Stimulated activated CD8-positive, alpha-beta memory T cell treated with anti-CD3 and anti-CD28 coated beads, Interleukin-7, amount 100 ng/mL, for 48 hours (primary cell): ENCODE measurements around the gene LAPTM4A.
"Not testable (repeated sequence)": the region's sequence is repeated elsewhere in the genome, so short reads cannot be mapped to it uniquely, and the experiment has no call there.

Source experiments
- DNase-seq, 2 donors: peaks; one replicate each; pipeline ENCODE4 v3.0.0-alpha.2; 2020; ENCODE audit warnings: low read depth in 1 of 2; ENCODE audit errors: extremely low read depth in 1 of 2

The LAPTM4A gene

GRCh38 chr2:20051532-20052228 lies at the start of gene LAPTM4A:
Gene LAPTM4A, minus strand, starts transcription at chr2:20051628. Its CDS starts 108 bp downstream, at chr2:20051520.
- peak; percentile 89 to 97 for DNase-seq

- DNase-seq, result no peak
Observed at GRCh38 chr2:20100711-20101110, 49.3 kb upstream of the LAPTM4A start.

GRCh38 chr2:20099780-20100179 lies 48.4 kb upstream of the LAPTM4A start:
- DNase-seq, result no peak

GRCh38 chr2:20097889-20098714 lies 46.7 kb upstream of the LAPTM4A start:
- peak; percentile 32 to 62 for DNase-seq

- DNase-seq, result no peak
Observed at GRCh38 chr2:20095469-20095868, 44.0 kb upstream of the LAPTM4A start.

- no peak for DNase-seq
Observed at GRCh38 chr2:20094955-20095354, 43.5 kb upstream of the LAPTM4A start.

GRCh38 chr2:20094142-20094755 lies 42.8 kb upstream of the LAPTM4A start:
- DNase-seq, result no peak

GRCh38 chr2:20093263-20094141 lies 42.1 kb upstream of the LAPTM4A start:
- no peak for DNase-seq

- DNase-seq, result no peak
Observed at GRCh38 chr2:20092901-20093235, 41.4 kb upstream of the LAPTM4A start.

- no peak for DNase-seq
Observed at GRCh38 chr2:20092226-20092900, 40.9 kb upstream of the LAPTM4A start.

GRCh38 chr2:20091305-20091991 lies 40.0 kb upstream of the LAPTM4A start:
- no peak for DNase-seq

- no peak for DNase-seq
Observed at GRCh38 chr2:20089715-20090464, 38.5 kb upstream of the LAPTM4A start.

- DNase-seq, result not testable (repeated sequence)
Observed at GRCh38 chr2:20085909-20086308, 34.5 kb upstream of the LAPTM4A start.

- DNase-seq, result not testable (repeated sequence)
Observed at GRCh38 chr2:20082812-20083211, 31.4 kb upstream of the LAPTM4A start.

GRCh38 chr2:20081841-20082240 lies 30.4 kb upstream of the LAPTM4A start:
- no peak for DNase-seq

GRCh38 chr2:20080839-20081415 lies 29.5 kb upstream of the LAPTM4A start:
- DNase-seq, result no peak

GRCh38 chr2:20080428-20080827 lies 29.0 kb upstream of the LAPTM4A start:
- DNase-seq, result no peak

- no peak for DNase-seq
Observed at GRCh38 chr2:20079546-20080115, 28.2 kb upstream of the LAPTM4A start.
